Upper lobe of right lung (tissue), 1 donor: ENCODE results near the gene CAVIN2. TPM values are rescaled to one million over a fixed set of nuclear protein-coding genes. Genes with fewer than 3 reads are reported as not detected.

Experiments used
- ATAC-seq: fragments of 200-7000 bp; cut with Tn5 transposase; one replicate; pipeline ENCODE4 v1.9.1; 2020; ENCODE audit warnings: mild to moderate bottlenecking, moderate library complexity
- DNase-seq: peaks from one replicate; pipeline ENCODE4 v3.0.0-alpha.2; 2020
- H3K27ac ChIP-seq: fragments of 200-600 bp; one replicate; pipeline ENCODE4 v1.8.0; 2022
- H3K27me3 ChIP-seq: fragments of 200-600 bp; one replicate; pipeline ENCODE4 v1.8.0; 2022; ENCODE audit warnings: mild to moderate bottlenecking
- H3K36me3 ChIP-seq: fragments of 200-600 bp; one replicate; pipeline ENCODE4 v1.8.0; 2022
- H3K4me1 ChIP-seq: fragments of 200-600 bp; one replicate; pipeline ENCODE4 v1.8.0; 2022
- H3K4me3 ChIP-seq: fragments of 200-600 bp; one replicate; pipeline ENCODE4 v1.8.0; 2022; ENCODE audit warnings: mild to moderate bottlenecking
- H3K9me3 ChIP-seq: fragments of 200-600 bp; one replicate; pipeline ENCODE4 v1.8.0; 2022
- intact Hi-C: fragments of 100-400 bp; cut with DNase I; formaldehyde crosslinking; loops from one replicate; pipeline ENCODE4 v1.11.0; 2022
- total RNA-seq: library from RNA; stranded (reverse); fragmentation: NEBNext Ultra II Directional; extraction: Animal tissue kit (Norgen Biotek cat#: 25700); gene quantifications from one replicate; pipeline ENCODE4 v1.2.1, GENCODE V29; 2021
- TF ChIP-seq, protein P1 (sequence below): fragments of 200-600 bp; IDR thresholded peaks from one replicate; pipeline ENCODE4 v1.8.0; 2022; ENCODE audit warnings: antibody characterized with exemption
- donor health status: DM: no; HTN: yes; CAD: no; lungs with severe emphysema.

The CAVIN2 gene
- total RNA-seq, 1 donor from 2014 or later = 185 TPM

DNA sequence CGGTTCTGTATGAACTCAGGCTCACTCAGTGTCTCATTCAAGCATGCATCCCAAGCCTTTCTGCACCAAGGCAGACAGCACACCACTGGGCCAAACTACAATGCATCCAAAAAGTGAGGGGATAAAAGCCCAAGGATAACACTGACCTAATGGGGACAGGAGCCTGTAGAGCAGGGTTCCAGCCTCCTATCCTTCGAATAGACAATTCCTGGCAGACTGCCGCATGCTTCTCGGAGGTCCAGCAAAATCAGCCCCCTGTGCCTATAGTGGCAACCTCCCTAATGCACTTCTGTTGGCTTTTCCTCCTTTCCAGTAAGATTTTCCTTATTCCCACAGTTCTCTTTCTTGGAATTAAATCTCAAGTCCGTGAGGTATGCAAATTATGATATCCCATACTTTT, 44.8 kb upstream of the CAVIN2 start:
- DNase-seq = no peak
- intact Hi-C loops = no loop called here
- Histone ChIP-seq H3K9me3 (no peaks in the 10 kb centered on the region), H3K36me3 (no peaks in the 10 kb centered on the region), H3K27ac (no peak overlapping the region), H3K27me3 (no peaks in the 10 kb centered on the region), H3K4me3 (no peak overlapping the region), H3K4me1 (no peaks in the 10 kb centered on the region)
- TF ChIP-seq, protein P1, sequence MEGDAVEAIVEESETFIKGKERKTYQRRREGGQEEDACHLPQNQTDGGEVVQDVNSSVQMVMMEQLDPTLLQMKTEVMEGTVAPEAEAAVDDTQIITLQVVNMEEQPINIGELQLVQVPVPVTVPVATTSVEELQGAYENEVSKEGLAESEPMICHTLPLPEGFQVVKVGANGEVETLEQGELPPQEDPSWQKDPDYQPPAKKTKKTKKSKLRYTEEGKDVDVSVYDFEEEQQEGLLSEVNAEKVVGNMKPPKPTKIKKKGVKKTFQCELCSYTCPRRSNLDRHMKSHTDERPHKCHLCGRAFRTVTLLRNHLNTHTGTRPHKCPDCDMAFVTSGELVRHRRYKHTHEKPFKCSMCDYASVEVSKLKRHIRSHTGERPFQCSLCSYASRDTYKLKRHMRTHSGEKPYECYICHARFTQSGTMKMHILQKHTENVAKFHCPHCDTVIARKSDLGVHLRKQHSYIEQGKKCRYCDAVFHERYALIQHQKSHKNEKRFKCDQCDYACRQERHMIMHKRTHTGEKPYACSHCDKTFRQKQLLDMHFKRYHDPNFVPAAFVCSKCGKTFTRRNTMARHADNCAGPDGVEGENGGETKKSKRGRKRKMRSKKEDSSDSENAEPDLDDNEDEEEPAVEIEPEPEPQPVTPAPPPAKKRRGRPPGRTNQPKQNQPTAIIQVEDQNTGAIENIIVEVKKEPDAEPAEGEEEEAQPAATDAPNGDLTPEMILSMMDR = no peak
- ATAC-seq = no peak

DNA sequence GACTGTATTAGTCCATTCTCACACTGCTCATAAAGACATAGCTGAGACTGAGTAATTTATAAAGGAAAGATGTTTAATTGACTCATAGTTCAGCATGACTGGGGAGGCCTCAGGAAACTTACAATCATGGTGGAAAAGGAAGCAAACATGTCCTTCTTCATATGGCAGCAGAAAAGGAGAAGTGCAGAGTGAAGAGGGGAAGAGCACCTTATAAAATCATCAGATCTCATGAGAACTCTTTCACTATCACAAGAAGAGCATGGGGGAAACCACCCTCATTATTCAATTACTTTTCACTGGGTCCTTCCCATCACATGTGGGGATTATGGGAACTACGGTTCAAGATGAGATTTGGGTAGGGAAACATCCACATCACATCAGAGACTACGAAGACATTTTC, 43.0 kb upstream of the CAVIN2 start:
- H3K27ac ChIP-seq = no peak overlapping the region
- no peaks in the 10 kb centered on the region for H3K9me3 ChIP-seq
- intact Hi-C loops = no loop called here
- ATAC-seq = no peak
- H3K27me3 ChIP-seq = no peaks in the 10 kb centered on the region
- no peaks in the 10 kb centered on the region for H3K4me1 ChIP-seq
- no peak overlapping the region for H3K4me3 ChIP-seq
- TF ChIP-seq, protein P1 = no peak
- no peak for DNase-seq
- no peaks in the 10 kb centered on the region for H3K36me3 ChIP-seq

DNA sequence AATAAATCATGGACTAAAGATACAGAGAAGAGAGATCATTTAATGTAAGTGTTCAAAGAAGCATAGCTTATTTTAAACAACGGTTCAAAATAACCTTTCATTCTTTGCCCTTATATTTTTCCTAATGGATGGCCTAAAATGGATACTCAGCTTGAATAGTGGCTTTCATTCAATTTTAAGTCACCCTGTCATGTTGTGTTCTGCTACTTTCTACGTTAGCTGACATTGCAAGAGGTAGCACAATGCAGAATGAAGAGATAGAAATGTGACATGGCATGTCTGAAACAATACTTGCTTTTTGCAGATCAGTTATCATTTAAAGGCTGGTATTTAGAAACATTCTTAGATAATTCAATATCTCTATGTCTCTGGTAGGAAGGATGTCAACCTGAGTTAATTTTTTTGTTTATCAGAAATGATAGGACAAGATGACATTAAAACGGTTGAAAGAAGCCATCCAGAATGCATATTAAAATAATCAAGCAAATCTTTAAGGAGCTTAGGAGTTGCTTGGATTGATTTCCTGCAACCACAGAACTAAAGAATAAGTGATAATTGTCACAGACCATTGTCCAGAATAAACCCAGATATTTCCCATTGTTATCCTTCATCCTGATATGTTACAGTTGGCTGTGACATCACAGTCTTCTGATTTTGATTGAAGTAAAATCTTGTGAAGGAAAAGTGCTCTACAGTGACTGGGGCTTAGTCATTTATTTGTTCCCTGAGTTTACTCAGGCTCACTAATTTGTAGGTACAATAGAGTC, 41.7 kb upstream of the CAVIN2 start:
- no peak overlapping the region for H3K4me3 ChIP-seq
- H3K36me3 ChIP-seq = no peaks in the 10 kb centered on the region
- intact Hi-C loops = no loop called here
- H3K4me1 ChIP-seq = no peaks in the 10 kb centered on the region
- ATAC-seq = no peak
- no peaks in the 10 kb centered on the region for H3K9me3 ChIP-seq
- H3K27me3 ChIP-seq = no peaks in the 10 kb centered on the region
- TF ChIP-seq, protein P1 = no peak
- no peak for DNase-seq
- no peak overlapping the region for H3K27ac ChIP-seq

DNA sequence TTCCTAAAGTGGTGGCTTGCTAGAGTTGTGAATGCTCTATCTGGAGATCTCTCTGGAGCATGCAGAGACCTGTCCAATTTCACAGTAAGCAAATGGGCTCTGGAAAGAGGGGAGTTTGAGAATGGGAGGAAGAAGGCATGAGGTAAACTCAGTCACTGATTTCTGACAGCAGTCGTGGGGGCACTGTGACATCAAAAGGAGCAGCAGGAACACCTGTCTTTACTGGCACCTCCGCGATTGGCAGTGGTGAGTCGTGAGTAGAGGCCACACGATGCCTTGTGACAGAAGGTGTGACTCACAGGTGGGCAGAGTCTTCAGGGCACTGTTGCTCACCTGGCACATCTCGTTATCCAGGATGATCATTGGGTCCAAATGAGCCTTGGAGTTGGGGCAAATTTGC, 38.8 kb upstream of the CAVIN2 start:
- no peak for ATAC-seq
- DNase-seq = no peak

DNA sequence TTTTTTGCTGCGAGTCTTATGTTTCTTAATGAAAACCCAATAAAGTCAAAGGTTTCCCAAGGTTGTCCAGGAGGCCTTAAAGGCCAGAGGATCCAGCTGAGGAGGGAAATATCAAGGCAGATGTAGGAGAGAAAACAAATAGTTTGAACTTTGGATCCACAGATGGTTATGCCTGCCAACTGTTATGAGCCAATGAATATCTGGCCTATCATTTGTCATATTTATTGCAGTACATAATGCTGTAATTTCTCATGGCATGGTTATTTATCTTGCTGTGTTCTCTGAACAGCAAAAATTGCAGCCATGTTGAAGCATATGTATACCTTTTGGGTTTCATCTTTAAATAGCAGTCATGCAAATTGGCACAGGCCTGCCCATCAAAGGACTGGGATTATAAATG, 38.2 kb upstream of the CAVIN2 start:
- Histone ChIP-seq H3K4me3 (no peak overlapping the region), H3K4me1 (no peaks in the 10 kb centered on the region), H3K36me3 (no peaks in the 10 kb centered on the region), H3K27ac (no peak overlapping the region), H3K9me3 (no peaks in the 10 kb centered on the region), H3K27me3 (no peaks in the 10 kb centered on the region)
- TF ChIP-seq, protein P1 = no peak
- no peak for DNase-seq
- no peak for ATAC-seq
- intact Hi-C loops = no loop called here

More for the DNA sequence above, 38.8 kb upstream of the CAVIN2 start:
- Histone ChIP-seq H3K27ac (no peak overlapping the region), H3K4me3 (no peak overlapping the region), H3K9me3 (no peaks in the 10 kb centered on the region), H3K4me1 (no peaks in the 10 kb centered on the region), H3K27me3 (no peaks in the 10 kb centered on the region), H3K36me3 (no peaks in the 10 kb centered on the region)
- intact Hi-C loops = no loop called here
- TF ChIP-seq, protein P1 = no peak
